NT2/D1 (cell line): Measurements from ENCODE around the gene GHRH.

Source experiments
- DNase-seq: peaks from one replicate; pipeline ENCODE4 v3.0.0-alpha.2; 2011; ENCODE audit warnings: low read depth, low spot score
- H3K27me3 ChIP-seq: 2 replicates; pipeline ENCODE4 v1.6.0; 2011; ENCODE audit warnings: mild to moderate bottlenecking; ENCODE audit not compliant: insufficient read length, insufficient read depth
- H3K36me3 ChIP-seq: 2 replicates; pipeline ENCODE4 v1.6.1; 2011; ENCODE audit warnings: mild to moderate bottlenecking, low read length, mixed read lengths; ENCODE audit not compliant: insufficient read depth, insufficient read length
- H3K4me1 ChIP-seq: 2 replicates; pipeline ENCODE4 v1.5.1; 2011; ENCODE audit not compliant: insufficient read depth, insufficient read length
- H3K4me3 ChIP-seq: 2 replicates; pipeline ENCODE4 v1.5.1; 2011; ENCODE audit warnings: low read depth; ENCODE audit not compliant: insufficient read length
- H3K9ac ChIP-seq: 2 replicates; pipeline ENCODE4 v1.6.0; 2011; ENCODE audit warnings: low read depth; ENCODE audit not compliant: insufficient read length
- H3K9me3 ChIP-seq: 2 replicates; pipeline ENCODE4 v1.5.1; 2011; ENCODE audit warnings: mild to moderate bottlenecking, low read length; ENCODE audit not compliant: insufficient read depth
- SUZ12 ChIP-seq: IDR thresholded peaks from 2 replicates; pipeline ENCODE4 v1.6.1; 2011; ENCODE audit not compliant: insufficient read length, insufficient read depth; ENCODE audit errors: extremely low read depth
- YY1 ChIP-seq: IDR thresholded peaks from 2 replicates; pipeline ENCODE4 v1.6.1; 2011; ENCODE audit not compliant: insufficient read length, insufficient read depth
- ZNF274 ChIP-seq: IDR thresholded peaks from 2 replicates; pipeline ENCODE4 v1.6.1; 2011; ENCODE audit warnings: mild to moderate bottlenecking, low read depth, low read length

The GHRH gene

GRCh38 chr20:37261714-37262113 lies at the start of gene GHRH:
GHRH (minus strand) TSS chr20:37261814; CDS start chr20:37256889, 4,925 bp downstream.
- TF ChIP-seq SUZ12, result no peak
- TF ChIP-seq ZNF274, result no peak
- no peak for TF ChIP-seq YY1
- Histone ChIP-seq H3K9ac (no peak within 1 kb of the TSS), H3K27me3 (no peaks in the 10 kb centered on the region), H3K36me3 (no peaks in the 10 kb centered on the region), H3K9me3 (no peaks in the 10 kb centered on the region), H3K4me1 (peaks cover 21% of the 10 kb centered on the region), H3K4me3 (no peak within 1 kb of the TSS)
- no peak for DNase-seq

- H3K9me3 ChIP-seq, result no peaks in the 10 kb centered on the region
- H3K4me1 ChIP-seq, result peaks cover 23% of the 10 kb centered on the region
- H3K36me3 ChIP-seq, result peaks cover 63% of the 10 kb centered on the region
- TF ChIP-seq ZNF274 (no peak), YY1 (no peak), SUZ12 (no peak)
- DNase-seq, result no peak
- H3K4me3 ChIP-seq, result no peak overlapping the region
- H3K27me3 ChIP-seq, result no peaks in the 10 kb centered on the region
- no peak overlapping the region for H3K9ac ChIP-seq
Observed at GRCh38 chr20:37310951-37311350, 49.3 kb upstream of the GHRH start.

- Histone ChIP-seq H3K9ac (no peak overlapping the region), H3K36me3 (peaks cover 57% of the 10 kb centered on the region), H3K4me3 (no peak overlapping the region), H3K4me1 (peaks cover 17% of the 10 kb centered on the region), H3K27me3 (no peaks in the 10 kb centered on the region), H3K9me3 (no peaks in the 10 kb centered on the region)
- no peak for TF ChIP-seq SUZ12
- no peak for TF ChIP-seq YY1
- no peak for DNase-seq
Observed at GRCh38 chr20:37309936-37310590, 48.4 kb upstream of the GHRH start.

GRCh38 chr20:37309290-37309689 lies 47.7 kb upstream of the GHRH start:
- peaks cover 65% of the 10 kb centered on the region for H3K36me3 ChIP-seq

GRCh38 chr20:37308086-37309050 lies 46.8 kb upstream of the GHRH start:
- no peaks in the 10 kb centered on the region for H3K27me3 ChIP-seq
- no peak overlapping the region for H3K4me3 ChIP-seq
- H3K36me3 ChIP-seq, result peaks cover 69% of the 10 kb centered on the region
- TF ChIP-seq YY1 (no peak), ZNF274 (no peak)
- H3K9me3 ChIP-seq, result no peaks in the 10 kb centered on the region
- no peak for DNase-seq
- H3K4me1 ChIP-seq, result peaks cover 5% of the 10 kb centered on the region
- no peak overlapping the region for H3K9ac ChIP-seq

More at GRCh38 chr20:37309290-37309689, 47.7 kb upstream of the GHRH start:
- TF ChIP-seq SUZ12, result no peak
- TF ChIP-seq ZNF274, result no peak
- no peak for TF ChIP-seq YY1
- H3K9ac ChIP-seq, result no peak overlapping the region
- no peak for DNase-seq
- no peak overlapping the region for H3K4me3 ChIP-seq
- H3K27me3 ChIP-seq, result no peaks in the 10 kb centered on the region
- no peaks in the 10 kb centered on the region for H3K9me3 ChIP-seq
- peaks cover 13% of the 10 kb centered on the region for H3K4me1 ChIP-seq

- Histone ChIP-seq H3K4me1 (peaks cover 1% of the 10 kb centered on the region), H3K36me3 (peaks cover 85% of the 10 kb centered on the region), H3K27me3 (no peaks in the 10 kb centered on the region), H3K4me3 (no peak overlapping the region), H3K9me3 (no peaks in the 10 kb centered on the region), H3K9ac (no peak overlapping the region)
- DNase-seq, result no peak
- no peak for TF ChIP-seq SUZ12
Observed at GRCh38 chr20:37305839-37306238, 44.2 kb upstream of the GHRH start.

- H3K9ac ChIP-seq, result no peak overlapping the region
- no peak for TF ChIP-seq ZNF274
- TF ChIP-seq YY1, result no peak
- TF ChIP-seq SUZ12, result no peak
- no peaks in the 10 kb centered on the region for H3K4me1 ChIP-seq
- H3K9me3 ChIP-seq, result no peaks in the 10 kb centered on the region
- H3K36me3 ChIP-seq, result peaks cover 83% of the 10 kb centered on the region
- H3K27me3 ChIP-seq, result no peaks in the 10 kb centered on the region
- no peak overlapping the region for H3K4me3 ChIP-seq
- DNase-seq, result no peak
Observed at GRCh38 chr20:37305079-37305478, 43.5 kb upstream of the GHRH start.
